Neural crest cell (in vitro differentiated cells): ENCODE results near the gene RYR3. TPM values are rescaled to one million over a fixed set of nuclear protein-coding genes. Genes with fewer than 3 reads are reported as not detected.

Experiments
- DNase-seq: peaks from one replicate; pipeline ENCODE4 v3.0.0; 2021; ENCODE audit warnings: low read depth, mixed read lengths, low spot score
- H3K27ac Mint-ChIP-seq: one replicate; pipeline ENCODE4 v1.8.0; 2021; ENCODE audit warnings: mild to moderate bottlenecking, mixed read lengths; ENCODE audit not compliant: unreplicated experiment
- H3K27me3 Mint-ChIP-seq: 2 replicates; pipeline ENCODE4 v1.8.0; 2021; ENCODE audit warnings: low read depth, mild to moderate bottlenecking, mixed read lengths
- H3K36me3 Mint-ChIP-seq: 2 replicates; pipeline ENCODE4 v1.8.0; 2021; ENCODE audit warnings: low read depth, mild to moderate bottlenecking, mixed read lengths
- H3K4me1 Mint-ChIP-seq: 2 replicates; pipeline ENCODE4 v1.8.0; 2021; ENCODE audit warnings: mixed read lengths
- H3K4me3 Mint-ChIP-seq: one replicate; pipeline ENCODE4 v1.8.0; 2021; ENCODE audit warnings: mild to moderate bottlenecking, mixed read lengths
- H3K9me3 Mint-ChIP-seq: 2 replicates; pipeline ENCODE4 v1.8.0; 2021; ENCODE audit warnings: mixed read lengths
- CTCF ChIP-seq: fragments of 200-600 bp; sonication (generic); conservative IDR thresholded peaks from 2 replicates; pipeline ENCODE4 v1.5.0; 2021; ENCODE audit warnings: antibody characterized with exemption, mild to moderate bottlenecking
- total RNA-seq: library from RNA; stranded (reverse); gene quantifications from 2 replicates; pipeline ENCODE4 v1.2.1, GENCODE V29; 2021

Gene RYR3
- total RNA-seq, 1 donor from 2014 or later: 2.2 TPM

- Mint-ChIP-seq H3K27me3 (peaks cover 37% of the 10 kb centered on the region), H3K36me3 (no peaks in the 10 kb centered on the region), H3K9me3 (no peaks in the 10 kb centered on the region), H3K4me3 (no peak overlapping the region), H3K27ac (no peak overlapping the region), H3K4me1 (no peaks in the 10 kb centered on the region)
- DNase-seq: no peak
- no peak for TF ChIP-seq CTCF
Measured at GRCh38 chr15:33533197-33533596, 222.4 kb downstream of the RYR3 start.

DNA sequence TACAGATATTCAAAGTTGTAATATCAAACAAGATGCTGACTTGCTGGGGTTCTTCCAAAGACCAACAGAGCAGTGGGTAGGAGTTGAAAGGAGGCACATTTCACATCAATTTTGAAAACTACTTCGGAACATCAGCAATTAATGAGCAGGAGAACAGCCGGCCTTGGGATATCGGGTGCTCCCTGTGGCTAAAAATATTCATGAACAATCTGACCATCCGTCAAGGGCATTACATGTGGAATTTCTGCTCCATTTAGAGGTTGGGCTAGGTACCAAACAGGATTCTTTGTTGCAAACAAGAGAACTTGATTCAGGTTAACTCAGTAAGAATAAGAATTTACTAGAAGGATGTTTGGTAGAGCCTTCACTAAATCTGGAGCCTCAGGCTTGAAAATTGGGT is 223.9 kb downstream of the RYR3 start:
- Mint-ChIP-seq H3K27ac (no peak overlapping the region), H3K9me3 (no peaks in the 10 kb centered on the region), H3K4me3 (no peak overlapping the region), H3K36me3 (no peaks in the 10 kb centered on the region), H3K27me3 (peaks cover 38% of the 10 kb centered on the region), H3K4me1 (no peaks in the 10 kb centered on the region)
- DNase-seq: no peak
- TF ChIP-seq CTCF: no peak

- TF ChIP-seq CTCF: no peak
- peaks cover 40% of the 10 kb centered on the region for H3K27me3 Mint-ChIP-seq
- DNase-seq: no peak
- no peaks in the 10 kb centered on the region for H3K36me3 Mint-ChIP-seq
- no peak overlapping the region for H3K27ac Mint-ChIP-seq
- H3K9me3 Mint-ChIP-seq: no peaks in the 10 kb centered on the region
- no peaks in the 10 kb centered on the region for H3K4me1 Mint-ChIP-seq
- no peak overlapping the region for H3K4me3 Mint-ChIP-seq
Measured at GRCh38 chr15:33535135-33535534, 224.4 kb downstream of the RYR3 start.

DNA sequence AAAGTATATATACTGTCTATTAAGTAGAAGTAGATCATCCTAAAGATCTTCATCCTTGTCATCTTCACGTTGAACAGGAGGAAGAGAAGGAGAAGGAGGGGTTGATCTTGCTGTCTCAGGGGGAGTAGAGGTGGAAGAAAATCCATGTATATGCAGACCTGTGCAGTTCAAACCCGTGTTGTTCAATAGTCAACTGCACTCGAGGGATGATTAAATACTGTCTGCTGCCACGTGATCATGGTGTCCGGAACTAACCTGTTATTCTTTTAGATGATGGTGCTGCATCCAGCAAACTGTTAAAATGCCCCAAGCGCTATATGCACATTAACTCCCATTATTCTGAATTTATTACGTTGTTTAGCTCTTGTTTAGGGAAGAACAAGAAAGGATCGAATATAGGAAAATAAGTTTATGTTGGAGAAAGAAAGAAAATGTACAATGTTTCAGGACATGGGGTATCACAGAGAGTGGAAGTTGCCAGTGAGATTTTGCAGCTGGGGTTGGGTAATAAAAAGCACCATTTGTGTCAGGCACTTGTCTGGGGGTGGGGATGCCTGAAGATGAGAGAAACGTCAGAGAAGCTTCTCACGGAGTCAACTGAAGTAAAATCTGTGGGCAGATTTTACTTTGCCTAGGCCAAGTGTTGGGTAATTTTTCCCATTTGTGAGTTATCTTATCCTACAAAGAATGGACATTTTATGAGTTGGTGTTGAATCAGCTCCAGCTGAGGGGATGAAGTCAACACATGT is 229.2 kb downstream of the RYR3 start:
- H3K36me3 Mint-ChIP-seq: no peaks in the 10 kb centered on the region
- no peak overlapping the region for H3K4me3 Mint-ChIP-seq
- H3K27me3 Mint-ChIP-seq: peaks cover 49% of the 10 kb centered on the region
- no peaks in the 10 kb centered on the region for H3K9me3 Mint-ChIP-seq
- DNase-seq: no peak
- TF ChIP-seq CTCF: no peak
- no peak overlapping the region for H3K27ac Mint-ChIP-seq
- H3K4me1 Mint-ChIP-seq: no peaks in the 10 kb centered on the region

- Mint-ChIP-seq H3K4me1 (no peaks in the 10 kb centered on the region), H3K9me3 (no peaks in the 10 kb centered on the region), H3K4me3 (no peak overlapping the region), H3K27me3 (peaks cover 31% of the 10 kb centered on the region), H3K27ac (no peak overlapping the region), H3K36me3 (no peaks in the 10 kb centered on the region)
- no peak for DNase-seq
- no peak for TF ChIP-seq CTCF
Measured at GRCh38 chr15:33543957-33544356, 233.2 kb downstream of the RYR3 start.
